T-helper 2 cell (primary cell): ENCODE data around the gene FBXO48.
A peak's percentile ranks its signal among the peaks of the same experiment; 100 is the strongest.
"Not testable (repeated sequence)": the region's sequence is repeated elsewhere in the genome, so short reads cannot be mapped to it uniquely, and the experiment has no call there.

Experiments
- DNase-seq, 5 experiments: peaks; one replicate each; pipeline versions ENCODE4 v3.0.0 to v3.0.0-alpha.2; 2012 to 2022

FBXO48 gene

DNA sequence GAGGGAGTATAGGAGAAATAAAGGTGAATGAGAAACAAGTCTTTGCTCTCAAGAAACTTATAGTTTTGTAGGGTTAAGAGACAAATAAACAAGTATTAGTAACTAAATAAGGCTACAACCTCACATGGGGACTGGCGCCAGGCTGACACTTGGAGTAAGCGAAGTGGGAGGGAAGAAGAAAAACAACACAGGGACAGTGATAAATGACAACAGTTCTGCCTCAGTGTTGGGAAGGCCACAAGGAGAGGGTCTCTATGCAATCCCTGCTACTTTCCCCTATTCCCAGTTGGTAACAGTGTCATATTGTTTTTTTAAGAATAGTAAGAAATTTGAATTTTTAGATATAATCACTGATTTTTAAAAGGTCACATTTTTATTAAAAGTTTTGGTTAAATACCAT lies 4.3 kb upstream of the FBXO48 start:
- DNase-seq, result no peak

DNA sequence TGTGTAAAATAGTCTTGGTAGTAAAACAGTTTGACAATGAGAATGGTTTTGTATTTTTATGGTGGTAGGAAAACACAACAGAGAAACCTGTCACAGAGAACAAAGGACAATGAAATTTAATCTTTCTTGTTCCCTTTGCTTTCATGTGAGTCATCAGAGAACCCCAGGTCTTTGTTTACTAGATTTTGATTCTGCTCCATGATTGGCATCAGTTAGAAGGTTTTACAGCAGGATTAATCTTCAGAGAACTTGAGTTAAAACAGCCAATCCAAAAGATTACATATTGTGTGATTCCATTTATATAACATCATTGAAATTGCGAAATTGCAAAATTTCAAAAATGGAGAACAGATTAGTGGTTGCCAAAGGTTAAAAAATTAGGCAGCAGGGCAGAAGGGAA lies 2.8 kb upstream of the FBXO48 start:
- no peak for DNase-seq

GRCh38 chr2:68468801-68469200 lies 1.7 kb upstream of the FBXO48 start:
- DNase-seq, result no peak

- no peak for DNase-seq
Measured at GRCh38 chr2:68466778-68467076, 367 bp downstream of the FBXO48 start.

DNA sequence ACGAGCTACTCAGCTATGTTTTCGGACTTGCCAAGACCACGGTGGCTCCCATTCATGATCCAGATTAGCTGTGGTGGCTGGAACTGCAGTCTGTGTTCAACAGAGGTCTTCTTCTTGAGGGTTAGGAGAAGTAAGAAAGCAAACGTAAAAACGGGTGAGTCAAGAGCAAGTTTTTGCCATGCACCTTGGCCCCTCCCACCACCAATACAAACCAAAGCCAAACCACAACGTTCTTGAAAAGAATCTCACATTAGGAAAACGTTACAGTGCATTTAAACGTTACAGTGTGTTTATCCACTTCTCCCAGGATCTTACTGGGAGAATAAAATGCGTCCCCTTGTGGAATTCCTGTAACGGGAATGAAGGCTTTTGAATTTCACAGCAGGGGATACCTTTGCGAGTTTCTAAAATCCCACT lies 725 bp downstream of the FBXO48 start:
- DNase-seq, result peak in 4 of 5 experiments; percentile 38 to 90 (median 60)

GRCh38 chr2:68465081-68465916 lies 1.8 kb downstream of the FBXO48 start:
- DNase-seq, result peak in 3 of 5 experiments; percentile 18 to 94 (median 50)

DNA sequence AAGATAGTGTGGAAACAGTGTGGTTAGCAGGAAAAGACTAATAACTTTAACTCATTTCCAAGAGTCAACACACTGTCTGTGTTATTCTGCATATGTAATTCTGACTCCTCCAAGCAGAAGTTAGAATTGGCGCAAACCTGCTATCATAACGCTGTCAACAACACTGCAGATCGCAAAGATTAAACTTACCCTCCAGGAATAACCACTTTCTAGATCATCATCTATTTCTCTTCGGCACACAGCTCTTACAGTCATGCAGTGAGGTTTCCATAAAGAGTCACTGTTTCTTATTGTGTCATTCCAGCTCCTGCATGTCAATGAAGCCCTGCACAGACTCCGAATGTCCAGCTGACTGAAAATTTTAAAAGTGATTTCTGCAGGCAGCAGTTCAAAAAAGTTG lies 2.4 kb downstream of the FBXO48 start:
- DNase-seq, result peak in 1 of 5 experiments; percentile 83

GRCh38 chr2:68463287-68463877 lies 3.7 kb downstream of the FBXO48 start:
- peak in 2 of 5 experiments; percentile 34 to 60 for DNase-seq

- no peak for DNase-seq
Measured at GRCh38 chr2:68458981-68459380, 8.1 kb downstream of the FBXO48 start.

GRCh38 chr2:68456198-68456597 lies 10.9 kb downstream of the FBXO48 start:
- DNase-seq, result no peak

DNA sequence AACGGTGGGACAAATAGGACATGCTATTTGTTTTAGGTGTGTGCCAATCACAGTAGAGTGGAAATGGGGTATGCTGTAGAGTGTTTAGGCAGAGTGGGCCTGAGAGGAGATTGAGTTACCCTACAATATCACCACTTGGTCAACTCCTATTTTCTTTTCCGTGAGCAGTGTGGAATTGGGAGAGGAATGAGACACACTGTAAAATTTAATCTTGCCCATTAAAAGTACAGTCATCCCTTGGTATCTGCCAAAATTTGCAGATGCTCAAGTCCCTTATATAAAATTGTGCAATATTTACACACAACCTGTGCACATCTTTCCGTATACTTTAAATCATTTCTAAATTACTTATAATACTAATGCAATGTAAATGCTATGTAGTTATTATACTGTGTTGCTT lies 12.4 kb downstream of the FBXO48 start:
- no peak for DNase-seq

GRCh38 chr2:68453761-68454360 lies 13.2 kb downstream of the FBXO48 start:
- DNase-seq, result no peak

GRCh38 chr2:68452158-68452900 lies 14.8 kb downstream of the FBXO48 start:
- DNase-seq, result peak in 2 of 5 experiments; percentile 29 to 67

GRCh38 chr2:68448671-68449653 lies 18.1 kb downstream of the FBXO48 start:
- peak in 2 of 5 experiments; percentile 33 to 38 for DNase-seq

DNA sequence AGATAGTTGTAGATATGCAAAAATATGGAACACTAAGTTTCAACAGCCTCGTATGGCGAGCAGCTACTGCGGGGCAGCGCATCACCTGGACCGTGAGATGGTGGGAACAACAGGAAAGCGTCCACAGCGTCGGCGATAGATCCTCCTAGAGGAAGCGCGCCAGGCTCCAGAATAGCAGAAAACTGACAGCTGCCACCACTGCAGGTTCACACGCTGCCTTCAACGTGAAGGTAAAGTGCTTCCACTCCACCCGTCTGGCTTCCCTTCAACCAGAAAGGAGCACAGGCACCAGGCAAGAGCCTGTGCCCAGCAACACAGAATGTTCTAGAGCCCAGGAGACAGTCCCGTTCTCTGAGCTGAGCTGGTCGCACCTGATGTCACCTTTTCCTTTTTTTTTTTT lies 20.0 kb downstream of the FBXO48 start:
- DNase-seq, result no peak

DNA sequence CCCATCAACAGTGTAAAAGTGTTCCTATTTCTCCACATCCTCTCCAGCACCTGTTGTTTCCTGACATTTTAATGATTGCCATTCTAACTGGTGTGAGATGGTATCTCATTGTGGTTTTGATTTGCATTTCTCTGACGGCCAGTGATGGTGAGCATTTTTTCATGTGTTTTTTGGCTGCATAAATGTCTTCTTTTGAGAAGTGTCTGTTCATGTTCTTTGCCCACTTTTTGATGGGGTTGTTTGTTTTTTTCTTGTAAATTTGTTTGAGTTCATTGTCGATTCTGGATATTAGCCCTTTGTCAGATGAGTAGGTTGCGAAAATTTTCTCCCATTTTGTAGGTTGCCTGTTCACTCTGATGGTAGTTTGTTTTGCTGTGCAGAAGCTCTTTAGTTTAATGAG lies 20.7 kb downstream of the FBXO48 start:
- DNase-seq, result not testable (repeated sequence)

- DNase-seq, result no peak
Measured at GRCh38 chr2:68441994-68442322, 25.1 kb downstream of the FBXO48 start.

GRCh38 chr2:68441179-68441993 lies 25.7 kb downstream of the FBXO48 start:
- peak; percentile 42 to 92 (median 72) for DNase-seq

DNA sequence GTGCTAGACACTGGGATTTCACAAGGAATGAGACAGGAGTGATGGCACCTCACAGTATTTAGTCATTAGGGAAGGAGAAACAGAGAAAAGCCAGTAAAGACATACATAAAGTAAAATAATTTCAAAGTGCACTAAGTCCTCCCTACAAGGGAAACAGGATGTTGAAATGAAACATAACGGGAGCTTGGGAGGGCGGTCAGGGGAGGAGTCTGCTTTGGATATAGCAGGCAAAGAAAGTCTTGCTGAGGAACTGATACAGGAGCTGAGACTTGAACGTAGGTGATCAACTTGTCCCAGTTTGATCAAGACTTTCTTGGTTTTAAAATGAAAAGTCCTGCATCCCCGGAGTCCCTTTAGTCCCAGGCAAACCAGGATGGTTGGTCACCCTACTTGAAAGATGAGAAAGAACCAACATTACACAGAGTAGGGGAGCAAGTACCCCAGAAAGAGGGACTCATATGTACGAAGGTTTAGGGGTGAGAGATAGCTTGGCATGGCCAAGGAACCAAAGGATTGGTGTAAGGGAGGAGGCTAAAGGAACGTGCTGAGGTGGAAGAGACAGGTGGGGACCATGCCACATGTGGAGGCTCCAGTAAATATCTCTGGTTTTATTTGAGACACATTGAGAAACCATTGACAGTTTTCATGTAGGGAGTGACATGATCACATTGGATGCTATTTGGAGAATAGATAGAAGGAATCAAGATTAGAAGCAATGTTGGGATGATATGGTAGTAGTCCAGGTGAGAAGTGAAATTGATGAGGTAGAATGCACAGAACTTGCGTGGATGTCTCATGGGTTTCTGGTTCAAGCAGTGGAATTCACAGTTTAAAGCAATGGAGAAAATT lies 28.4 kb downstream of the FBXO48 start:
- no peak for DNase-seq

DNA sequence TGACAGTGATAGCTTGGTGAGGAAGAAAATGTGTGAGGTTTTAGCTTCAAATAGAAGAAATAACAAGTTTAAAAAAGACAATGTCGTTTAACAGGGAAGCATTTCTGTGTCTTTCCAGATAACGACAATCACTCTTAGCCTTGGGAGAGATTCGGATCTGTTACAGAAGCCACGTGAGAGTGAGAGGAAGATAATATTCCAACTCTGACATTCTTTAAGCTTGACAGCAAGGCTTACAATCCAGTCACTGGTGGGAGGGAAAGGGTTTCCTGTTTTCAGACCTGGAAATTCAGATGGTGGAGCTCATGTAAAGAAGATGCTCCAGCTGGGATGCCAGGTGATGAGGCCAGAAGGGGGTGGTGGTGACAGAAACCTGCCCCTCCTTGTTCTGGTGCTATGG lies 30.8 kb downstream of the FBXO48 start:
- no peak for DNase-seq
